ENCODE measurements around the gene RALGAPA1. TPM values are rescaled to one million over a fixed set of nuclear protein-coding genes. Genes with fewer than 3 reads are reported as not detected.
A peak's percentile ranks its signal among the peaks of the same experiment; 100 is the strongest.

The RALGAPA1 gene
- total and polyA plus RNA-seq, 2 of the 13 experiments (the other 11 are each of a cell fraction or from before 2014, with no cell fraction given), result 65.0 to 89.2 TPM

DNA sequence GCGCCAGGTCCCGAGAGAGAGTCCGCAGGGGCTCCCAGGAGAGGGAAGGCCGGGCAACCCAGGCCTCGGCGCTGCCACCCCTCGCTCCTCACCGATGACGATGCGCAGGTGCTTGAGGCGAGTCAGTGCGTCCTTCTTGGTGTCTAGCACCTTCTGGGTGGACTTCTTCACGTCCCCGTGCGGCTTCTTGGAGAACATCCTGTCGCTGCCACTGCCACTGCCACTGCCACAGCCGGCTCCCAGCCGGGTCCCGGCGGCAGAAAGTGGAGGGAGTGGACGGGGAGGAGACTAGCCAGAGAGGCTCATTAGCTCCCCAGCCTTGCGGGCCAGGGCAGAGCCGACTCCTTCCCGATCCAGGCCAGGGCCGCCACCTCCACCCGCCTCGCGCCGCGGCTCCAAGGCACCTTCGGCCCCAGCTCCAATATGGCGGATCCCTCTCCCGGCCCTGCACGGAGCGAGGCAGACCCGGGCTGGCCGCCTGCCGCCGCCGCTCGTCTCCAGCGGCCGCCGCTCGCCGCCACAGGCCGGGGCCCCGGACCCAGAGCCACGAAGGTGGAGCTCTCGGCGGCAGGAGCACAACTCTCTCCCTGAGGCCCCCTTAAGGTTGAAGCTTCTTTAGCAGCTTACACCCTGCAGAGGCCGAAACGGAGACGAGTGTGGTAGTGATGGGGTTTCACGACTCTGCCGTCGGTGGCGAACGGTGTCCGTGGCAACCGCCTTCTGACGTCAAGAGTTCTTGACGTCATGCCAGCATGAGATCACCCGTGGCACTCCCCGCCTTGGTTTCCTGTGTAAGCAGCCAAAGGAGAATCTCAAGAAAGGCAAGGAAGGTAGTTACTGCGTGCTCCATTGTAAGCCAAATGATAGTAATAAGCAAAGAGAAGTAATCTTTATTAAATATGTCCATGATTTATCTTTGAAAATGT is at the start of gene RALGAPA1 (continued):
- TF ChIP-seq, protein P1, sequence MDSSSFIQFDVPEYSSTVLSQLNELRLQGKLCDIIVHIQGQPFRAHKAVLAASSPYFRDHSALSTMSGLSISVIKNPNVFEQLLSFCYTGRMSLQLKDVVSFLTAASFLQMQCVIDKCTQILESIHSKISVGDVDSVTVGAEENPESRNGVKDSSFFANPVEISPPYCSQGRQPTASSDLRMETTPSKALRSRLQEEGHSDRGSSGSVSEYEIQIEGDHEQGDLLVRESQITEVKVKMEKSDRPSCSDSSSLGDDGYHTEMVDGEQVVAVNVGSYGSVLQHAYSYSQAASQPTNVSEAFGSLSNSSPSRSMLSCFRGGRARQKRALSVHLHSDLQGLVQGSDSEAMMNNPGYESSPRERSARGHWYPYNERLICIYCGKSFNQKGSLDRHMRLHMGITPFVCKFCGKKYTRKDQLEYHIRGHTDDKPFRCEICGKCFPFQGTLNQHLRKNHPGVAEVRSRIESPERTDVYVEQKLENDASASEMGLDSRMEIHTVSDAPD (CRISPR knock-in tag; IDR thresholded peaks at IDR 0.05), result peak; percentile 78; the same call in 1 of the 2 replicates
- TF ChIP-seq GPN1 (CRISPR knock-in tag; IDR thresholded peaks at IDR 0.05; ENCODE audit: borderline replicate concordance), result 0 out of 2 replicates have a peak, but pooled peaks have one; percentile 60
- TF ChIP-seq, protein P2, sequence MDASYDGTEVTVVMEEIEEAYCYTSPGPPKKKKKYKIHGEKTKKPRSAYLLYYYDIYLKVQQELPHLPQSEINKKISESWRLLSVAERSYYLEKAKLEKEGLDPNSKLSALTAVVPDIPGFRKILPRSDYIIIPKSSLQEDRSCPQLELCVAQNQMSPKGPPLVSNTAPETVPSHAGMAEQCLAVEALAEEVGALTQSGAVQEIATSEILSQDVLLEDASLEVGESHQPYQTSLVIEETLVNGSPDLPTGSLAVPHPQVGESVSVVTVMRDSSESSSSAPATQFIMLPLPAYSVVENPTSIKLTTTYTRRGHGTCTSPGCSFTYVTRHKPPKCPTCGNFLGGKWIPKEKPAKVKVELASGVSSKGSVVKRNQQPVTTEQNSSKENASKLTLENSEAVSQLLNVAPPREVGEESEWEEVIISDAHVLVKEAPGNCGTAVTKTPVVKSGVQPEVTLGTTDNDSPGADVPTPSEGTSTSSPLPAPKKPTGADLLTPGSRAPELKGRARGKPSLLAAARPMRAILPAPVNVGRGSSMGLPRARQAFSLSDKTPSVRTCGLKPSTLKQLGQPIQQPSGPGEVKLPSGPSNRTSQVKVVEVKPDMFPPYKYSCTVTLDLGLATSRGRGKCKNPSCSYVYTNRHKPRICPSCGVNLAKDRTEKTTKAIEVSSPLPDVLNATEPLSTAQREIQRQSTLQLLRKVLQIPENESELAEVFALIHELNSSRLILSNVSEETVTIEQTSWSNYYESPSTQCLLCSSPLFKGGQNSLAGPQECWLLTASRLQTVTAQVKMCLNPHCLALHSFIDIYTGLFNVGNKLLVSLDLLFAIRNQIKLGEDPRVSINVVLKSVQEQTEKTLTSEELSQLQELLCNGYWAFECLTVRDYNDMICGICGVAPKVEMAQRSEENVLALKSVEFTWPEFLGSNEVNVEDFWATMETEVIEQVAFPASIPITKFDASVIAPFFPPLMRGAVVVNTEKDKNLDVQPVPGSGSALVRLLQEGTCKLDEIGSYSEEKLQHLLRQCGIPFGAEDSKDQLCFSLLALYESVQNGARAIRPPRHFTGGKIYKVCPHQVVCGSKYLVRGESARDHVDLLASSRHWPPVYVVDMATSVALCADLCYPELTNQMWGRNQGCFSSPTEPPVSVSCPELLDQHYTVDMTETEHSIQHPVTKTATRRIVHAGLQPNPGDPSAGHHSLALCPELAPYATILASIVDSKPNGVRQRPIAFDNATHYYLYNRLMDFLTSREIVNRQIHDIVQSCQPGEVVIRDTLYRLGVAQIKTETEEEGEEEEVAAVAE (CRISPR knock-in tag; IDR thresholded peaks at IDR 0.05; ENCODE audit: borderline replicate concordance), result peak; percentile 75
- TF ChIP-seq ZBTB2 (CRISPR knock-in tag; IDR thresholded peaks at IDR 0.05; ENCODE audit: low read depth), result peak; percentile 79
- TF ChIP-seq CHD2 (IDR thresholded peaks at IDR 0.05; ENCODE audit: low read depth, low read length), result peak; percentile 28
- TF ChIP-seq ZSCAN21 (CRISPR knock-in tag; IDR thresholded peaks at IDR 0.05; ENCODE audit: borderline replicate concordance), result peak; percentile 97
- peak; percentile 75; the same call in 1 of the 2 replicates for TF ChIP-seq MTF1 (CRISPR knock-in tag; IDR thresholded peaks at IDR 0.05)
- TF ChIP-seq MTF2 (CRISPR knock-in tag; IDR thresholded peaks at IDR 0.05; ENCODE audit: borderline replicate concordance), result peak; percentile 96
- peak; percentile 82 for TF ChIP-seq SRSF1 (optimal IDR thresholded peaks at IDR 0.05; ENCODE audit: low read depth, low read length)
- peak; percentile 39; the same call in 1 of the 2 replicates for TF ChIP-seq SMAD9 (CRISPR knock-in tag; IDR thresholded peaks at IDR 0.05)
- peak; percentile 96 for TF ChIP-seq SMAD3 (CRISPR knock-in tag; IDR thresholded peaks at IDR 0.05)
- TF ChIP-seq ZBTB8A (CRISPR knock-in tag; IDR thresholded peaks at IDR 0.05; ENCODE audit: borderline replicate concordance, low read depth), result peak; percentile 87; the same call in 1 of the 2 replicates
- TF ChIP-seq DNMT1 (CRISPR knock-in tag; IDR thresholded peaks at IDR 0.05), result 0 out of 2 replicates have a peak, but pooled peaks have one; percentile 40
- TF ChIP-seq ZNF468 (CRISPR knock-in tag; IDR thresholded peaks at IDR 0.05), result peak; percentile 94
- TF ChIP-seq FOSL1 (CRISPR knock-in tag; IDR thresholded peaks at IDR 0.05; ENCODE audit: borderline replicate concordance), result 0 out of 2 replicates have a peak, but pooled peaks have one; percentile 2
- peak; percentile 83 for TF ChIP-seq ZSCAN25 (CRISPR knock-in tag; IDR thresholded peaks at IDR 0.05)
- TF ChIP-seq ZNF615 (CRISPR knock-in tag; IDR thresholded peaks at IDR 0.05; ENCODE audit: borderline replicate concordance), result peak; percentile 90; the same call in 1 of the 2 replicates
- TF ChIP-seq, protein P3, sequence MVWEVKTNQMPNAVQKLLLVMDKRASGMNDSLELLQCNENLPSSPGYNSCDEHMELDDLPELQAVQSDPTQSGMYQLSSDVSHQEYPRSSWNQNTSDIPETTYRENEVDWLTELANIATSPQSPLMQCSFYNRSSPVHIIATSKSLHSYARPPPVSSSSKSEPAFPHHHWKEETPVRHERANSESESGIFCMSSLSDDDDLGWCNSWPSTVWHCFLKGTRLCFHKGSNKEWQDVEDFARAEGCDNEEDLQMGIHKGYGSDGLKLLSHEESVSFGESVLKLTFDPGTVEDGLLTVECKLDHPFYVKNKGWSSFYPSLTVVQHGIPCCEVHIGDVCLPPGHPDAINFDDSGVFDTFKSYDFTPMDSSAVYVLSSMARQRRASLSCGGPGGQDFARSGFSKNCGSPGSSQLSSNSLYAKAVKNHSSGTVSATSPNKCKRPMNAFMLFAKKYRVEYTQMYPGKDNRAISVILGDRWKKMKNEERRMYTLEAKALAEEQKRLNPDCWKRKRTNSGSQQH (CRISPR knock-in tag; IDR thresholded peaks at IDR 0.05; ENCODE audit: low read depth), result peak; percentile 95
- TF ChIP-seq EEA1 (CRISPR knock-in tag; IDR thresholded peaks at IDR 0.05; ENCODE audit: borderline replicate concordance), result peak; percentile 83; the same call in 1 of the 2 replicates
- peak; percentile 74 for TF ChIP-seq ETV6 (CRISPR knock-in tag; conservative IDR thresholded peaks at IDR 0.05)
